SU-DHL-6 (cell line): ENCODE measurements around the gene FITM2.

Experiments
- H2AFZ ChIP-seq: fragments of 200-600 bp; sonication (generic); 2 replicates; pipeline ENCODE4 v1.6.1; 2014; ENCODE audit warnings: low read depth, mild to moderate bottlenecking, moderate library complexity, mixed read lengths, antibody characterized with exemption, low read length; ENCODE audit not compliant: severe bottlenecking
- H3F3A ChIP-seq: fragments of 200-600 bp; shearing (Covaris generic); 2 replicates; pipeline ENCODE4 v1.6.0; 2016; ENCODE audit warnings: antibody characterized with exemption, mild to moderate bottlenecking; ENCODE audit not compliant: insufficient read depth
- H3K27ac ChIP-seq: fragments of 200-600 bp; sonication (generic); 2 replicates; pipeline ENCODE4 v1.5.1; 2016; ENCODE audit warnings: low read depth, mild to moderate bottlenecking, low read length, moderate library complexity, mixed read lengths
- H3K27me3 ChIP-seq: fragments of 200-600 bp; sonication (generic), shearing (Covaris generic); 2 replicates; pipeline ENCODE4 v1.6.0; 2014; ENCODE audit warnings: mild to moderate bottlenecking, low read length
- H3K36me3 ChIP-seq: fragments of 200-600 bp; sonication (generic); 2 replicates; pipeline ENCODE4 v1.6.1; 2014; ENCODE audit warnings: mild to moderate bottlenecking, low read length, mixed read lengths
- H3K4me2 ChIP-seq: fragments of 300-600, 200-600 bp; shearing (Covaris generic), sonication (generic); 2 replicates; pipeline ENCODE4 v1.6.0; 2014; ENCODE audit warnings: low read length, low read depth, mild to moderate bottlenecking; ENCODE audit not compliant: poor library complexity, severe bottlenecking
- H3K4me3 ChIP-seq: fragments of 200-600 bp; sonication (generic); 2 replicates; pipeline ENCODE4 v1.5.1; 2014; ENCODE audit warnings: antibody characterized with exemption, low read length, mild to moderate bottlenecking, mixed read lengths; ENCODE audit not compliant: insufficient read depth, poor library complexity, severe bottlenecking
- H3K79me2 ChIP-seq: fragments of 200-600 bp; sonication (generic); 2 replicates; pipeline ENCODE4 v1.6.1; 2014; ENCODE audit warnings: mild to moderate bottlenecking, low read length, moderate library complexity; ENCODE audit not compliant: insufficient read depth
- H3K9ac ChIP-seq: fragments of 200-600 bp; sonication (generic); 2 replicates; pipeline ENCODE4 v1.7.0; 2014; ENCODE audit warnings: mild to moderate bottlenecking, low read length
- H3K9me2 ChIP-seq: fragments of 200-600 bp; sonication (generic); replicated peaks from 2 replicates; pipeline ENCODE4 v1.6.1; 2014; ENCODE audit warnings: low read length; ENCODE audit not compliant: insufficient read depth
- H3K9me3 ChIP-seq: fragments of 200-600 bp; sonication (generic); 2 replicates; pipeline ENCODE4 v1.6.1; 2014; ENCODE audit warnings: low read length, mixed read lengths; ENCODE audit not compliant: insufficient read depth
- H4K20me1 ChIP-seq: fragments of 200-600 bp; sonication (generic); 2 replicates; pipeline ENCODE4 v1.6.1; 2014; ENCODE audit warnings: low read depth, mild to moderate bottlenecking, antibody characterized with exemption, low read length, moderate library complexity, mixed read lengths
- CTCF ChIP-seq: fragments of 200-600 bp; sonication (generic); IDR thresholded peaks from one replicate; pipeline ENCODE4 v1.5.1; 2017; ENCODE audit warnings: antibody characterized with exemption, mild to moderate bottlenecking, low read length, moderate library complexity; ENCODE audit not compliant: insufficient read depth, poor library complexity, severe bottlenecking
- EZH2phosphoT487 ChIP-seq: fragments of 200-600 bp; sonication (generic), shearing (Covaris generic); conservative IDR thresholded peaks from 2 replicates; pipeline ENCODE4 v1.6.1; 2018; ENCODE audit warnings: mild to moderate bottlenecking, antibody characterized with exemption, low read length, moderate library complexity, mixed read lengths

The FITM2 gene

GRCh38 chr20:44254073-44254472 lies 56.9 kb downstream of the FITM2 start:
- Histone ChIP-seq H3K27ac (no peak overlapping the region), H3K9me2 (no peaks in the 10 kb centered on the region), H3F3A (no peaks in the 10 kb centered on the region), H3K79me2 (no peaks in the 10 kb centered on the region), H3K4me3 (no peak overlapping the region), H3K27me3 (no peaks in the 10 kb centered on the region), H3K9me3 (no peaks in the 10 kb centered on the region), H2AFZ (no peak overlapping the region), H3K4me2 (no peak overlapping the region), H4K20me1 (no peaks in the 10 kb centered on the region), H3K9ac (no peak overlapping the region), H3K36me3 (no peaks in the 10 kb centered on the region)
- TF ChIP-seq EZH2phosphoT487, result no peak
- TF ChIP-seq CTCF, result no peak

- Histone ChIP-seq H3K79me2 (no peaks in the 10 kb centered on the region), H3K27ac (no peak overlapping the region), H4K20me1 (no peaks in the 10 kb centered on the region), H3K4me3 (no peak overlapping the region), H3F3A (no peaks in the 10 kb centered on the region), H3K36me3 (no peaks in the 10 kb centered on the region), H3K9me2 (no peaks in the 10 kb centered on the region), H3K4me2 (no peak overlapping the region), H2AFZ (no peak overlapping the region), H3K9ac (no peak overlapping the region), H3K27me3 (no peaks in the 10 kb centered on the region), H3K9me3 (no peaks in the 10 kb centered on the region)
- TF ChIP-seq CTCF (no peak), EZH2phosphoT487 (no peak)
These were observed 57.5 kb downstream of the FITM2 start for GRCh38 chr20:44253528-44253927.
